HT-29 (cell line): ENCODE results near the gene C16orf96. TPM values are rescaled to one million over a fixed set of nuclear protein-coding genes. Genes with fewer than 3 reads are reported as not detected.

ENCODE experiments used
- DNase-seq: peaks from one replicate; pipeline ENCODE4 v3.0.0-alpha.2; 2015; ENCODE audit warnings: low spot score
- total RNA-seq: library from RNA; depleted of rRNA; stranded (reverse); fragments of >200 nt; shearing (Covaris generic); gene quantifications from 2 replicates; pipeline ENCODE4 v1.2.3, GENCODE V29; 2014

Gene C16orf96
- total RNA-seq, 1 experiment from 2014 or later = not detected

DNA sequence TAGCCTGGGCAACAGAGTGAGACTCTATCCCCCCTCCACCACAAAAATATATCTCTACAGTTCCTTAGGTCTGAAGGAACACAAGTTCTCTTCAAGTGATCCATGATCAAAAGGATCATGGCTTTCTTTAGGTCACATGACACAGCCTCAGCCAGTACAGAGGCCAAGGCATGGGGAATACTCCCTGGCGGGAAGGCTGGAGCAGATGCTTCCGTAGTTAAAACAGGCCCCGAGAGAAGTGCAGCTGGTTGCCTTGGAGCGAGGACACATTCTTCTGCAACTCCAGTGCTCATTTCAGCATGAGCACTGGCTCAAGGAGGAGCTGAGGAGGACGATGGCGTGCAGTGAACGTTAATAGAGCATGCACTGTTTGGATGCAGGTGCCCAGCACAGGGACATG is 31.1 kb upstream of the C16orf96 start:
- DNase-seq = no peak

DNA sequence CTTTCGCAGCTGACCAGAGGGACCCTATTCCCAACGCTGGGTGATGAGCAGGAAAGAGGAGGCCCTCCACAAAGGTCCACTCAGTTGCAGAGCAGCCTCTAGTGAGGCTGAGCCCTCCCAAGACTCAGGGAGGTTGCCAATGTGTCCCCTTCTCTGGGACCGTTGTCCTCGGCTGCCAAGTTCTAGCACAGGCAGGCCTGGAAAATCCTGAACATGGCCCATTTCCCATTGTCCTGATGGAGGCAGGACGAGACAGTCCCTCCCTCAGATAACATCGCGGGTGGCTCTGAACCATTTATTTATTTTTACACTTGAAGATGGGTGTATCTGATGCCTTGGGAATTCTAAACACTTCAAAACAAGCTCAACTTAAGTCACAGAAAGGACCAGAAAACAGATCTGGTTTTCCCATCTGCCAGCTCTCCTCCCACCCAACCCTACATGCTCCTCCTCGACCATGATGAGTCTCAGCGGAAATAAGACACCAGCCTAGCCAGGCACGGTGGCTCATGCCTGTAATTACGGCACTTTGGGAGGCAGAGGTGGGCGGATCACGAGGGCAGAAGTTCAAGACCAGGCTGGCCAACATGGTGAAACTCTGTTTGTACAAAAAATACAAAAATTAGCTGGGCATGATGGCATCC is 30.4 kb upstream of the C16orf96 start:
- DNase-seq = no peak

DNA sequence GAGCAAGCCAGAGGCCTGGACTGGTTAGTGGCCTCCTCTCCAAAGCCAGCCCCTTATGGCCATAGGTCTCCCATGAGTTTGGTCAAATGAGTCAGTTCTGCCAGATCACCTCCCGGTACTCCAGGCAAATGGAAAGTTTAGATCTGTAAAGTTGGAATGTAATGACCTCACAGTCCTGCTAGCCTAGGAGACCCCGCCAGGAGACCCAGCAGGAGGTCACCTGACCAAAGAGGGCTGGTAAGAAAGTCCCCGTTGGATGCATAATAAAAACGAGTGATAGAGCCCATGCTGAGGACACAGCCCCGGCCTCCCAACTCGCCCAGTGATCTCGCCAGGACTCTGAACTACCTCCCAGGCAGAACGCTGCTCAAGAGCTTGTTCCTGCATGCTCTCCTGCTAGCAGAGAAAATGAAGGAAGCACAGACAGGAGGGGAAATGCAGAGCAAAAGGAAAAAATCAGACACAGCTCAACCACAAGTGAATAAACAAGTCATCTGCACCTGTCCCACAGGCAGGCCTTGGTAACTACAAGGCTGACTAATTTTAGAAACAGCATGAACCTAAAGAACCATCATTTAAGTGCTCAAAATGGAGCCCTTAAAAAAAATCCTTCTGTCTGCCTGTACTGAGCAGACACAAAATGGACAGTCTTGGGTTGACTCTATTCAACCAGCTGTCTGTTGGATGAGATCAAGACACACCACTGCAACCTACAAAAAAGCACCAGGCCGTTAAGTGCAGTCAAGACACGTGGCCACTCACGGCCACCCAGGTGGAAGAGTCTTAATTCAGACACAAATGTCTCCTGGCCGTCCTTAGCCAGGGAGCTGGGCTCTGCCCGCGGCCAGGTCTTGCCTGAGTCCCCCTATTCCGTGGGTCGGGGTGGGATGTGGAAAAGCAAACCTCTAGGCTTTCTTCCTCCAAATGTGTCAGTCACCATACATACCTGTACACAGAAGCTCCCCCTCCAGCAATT is 26.8 kb upstream of the C16orf96 start:
- DNase-seq = no peak

GRCh38 chr16:4531811-4532210 is 24.3 kb upstream of the C16orf96 start:
- DNase-seq = no peak

GRCh38 chr16:4532238-4532637 is 23.9 kb upstream of the C16orf96 start:
- DNase-seq = no peak

DNA sequence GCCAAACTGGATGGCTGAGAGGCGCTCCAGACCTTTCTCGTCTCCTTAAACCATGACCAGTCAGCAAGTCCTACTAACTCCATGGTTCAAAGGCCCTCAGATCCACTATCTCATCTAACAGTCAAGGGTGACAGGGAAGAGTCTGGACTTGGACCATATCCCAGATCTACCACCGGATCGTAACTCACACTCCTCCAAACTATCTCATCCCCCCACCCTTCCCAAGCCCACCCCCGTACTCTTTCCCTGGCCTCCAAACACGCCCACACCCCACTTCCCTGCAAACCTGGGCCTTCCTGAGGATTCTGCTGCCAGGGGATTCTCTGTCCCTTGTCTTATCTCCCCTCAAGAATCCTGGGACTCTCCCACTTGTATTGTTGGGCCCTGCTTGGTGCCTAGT is 22.6 kb upstream of the C16orf96 start:
- DNase-seq = no peak

GRCh38 chr16:4534151-4534790 is 21.9 kb upstream of the C16orf96 start:
- DNase-seq = no peak

DNA sequence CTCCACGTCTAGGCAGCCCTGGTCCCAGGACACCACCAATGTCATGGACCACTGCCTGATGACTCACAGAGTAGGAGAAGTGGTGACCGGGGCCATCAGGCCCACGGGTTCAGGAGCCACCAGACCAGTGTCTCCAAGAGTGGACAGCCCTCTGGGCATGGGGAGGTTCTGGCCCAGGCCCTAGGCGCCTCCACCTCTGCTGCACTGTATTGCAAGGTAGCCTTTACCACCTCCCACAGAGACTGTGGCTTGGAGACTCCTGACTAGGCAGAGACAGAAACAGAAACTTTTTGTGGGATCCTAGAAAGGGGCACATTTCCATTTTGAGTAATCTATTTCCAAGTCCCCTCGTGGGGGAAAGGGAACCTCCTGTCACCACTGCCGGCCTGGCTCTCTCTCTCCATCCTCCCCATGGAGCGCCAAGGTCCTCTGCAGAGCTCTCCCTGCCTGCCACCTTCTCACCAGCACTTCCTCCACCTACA is 20.5 kb upstream of the C16orf96 start:
- no peak for DNase-seq

GRCh38 chr16:4536391-4537106 is 19.6 kb upstream of the C16orf96 start:
- no peak for DNase-seq

- no peak for DNase-seq
These were observed 18.5 kb upstream of the C16orf96 start for GRCh38 chr16:4537376-4538343.

GRCh38 chr16:4538350-4539235 is 17.5 kb upstream of the C16orf96 start, which contains the start of gene CDIP1:
TSS of gene CDIP1 (minus strand) at chr16:4538773. CDS start at chr16:4514130, 24,643 bp downstream.
- no peak for DNase-seq

- no peak for DNase-seq
These were observed 16.3 kb upstream of the C16orf96 start for GRCh38 chr16:4539716-4540284.

DNA sequence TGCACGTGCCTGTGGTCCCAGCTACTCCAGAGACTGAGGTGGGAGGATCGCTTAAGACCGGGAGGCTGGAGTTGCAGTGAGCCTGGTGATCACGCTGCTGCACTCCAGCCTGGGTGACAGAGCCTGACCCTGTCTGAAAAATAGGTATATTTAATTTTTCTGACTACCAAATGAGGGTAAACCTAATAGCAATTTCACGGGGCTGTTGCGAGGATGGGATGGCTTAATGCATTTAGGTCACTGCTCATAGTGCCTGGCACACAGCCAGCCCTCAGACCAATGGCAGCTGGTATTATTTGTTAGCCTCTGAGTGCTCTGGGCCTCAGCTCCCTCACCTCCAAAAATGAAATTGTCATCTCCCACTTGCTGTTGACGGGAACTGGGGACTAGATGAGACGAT is 11.7 kb upstream of the C16orf96 start:
- no peak for DNase-seq

DNA sequence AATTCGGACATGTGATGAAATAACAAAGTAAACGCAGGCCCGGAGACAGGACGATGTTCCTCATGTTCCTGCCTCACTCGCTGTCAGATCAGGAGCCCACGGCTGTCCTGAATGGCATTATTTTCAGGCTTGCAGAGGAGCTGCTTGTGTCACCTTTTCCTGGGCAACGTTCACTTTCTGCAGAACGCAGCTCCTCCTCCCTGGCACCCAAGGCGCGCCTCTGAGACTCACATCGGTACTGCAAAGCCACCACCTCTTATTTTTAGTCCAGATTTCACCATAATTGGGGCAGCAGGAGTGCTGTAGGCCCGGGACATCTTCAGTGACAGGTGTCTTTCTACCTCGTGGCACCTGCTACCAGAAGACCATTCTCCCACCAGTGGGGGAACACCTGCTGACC is 8.0 kb upstream of the C16orf96 start:
- no peak for DNase-seq

DNA sequence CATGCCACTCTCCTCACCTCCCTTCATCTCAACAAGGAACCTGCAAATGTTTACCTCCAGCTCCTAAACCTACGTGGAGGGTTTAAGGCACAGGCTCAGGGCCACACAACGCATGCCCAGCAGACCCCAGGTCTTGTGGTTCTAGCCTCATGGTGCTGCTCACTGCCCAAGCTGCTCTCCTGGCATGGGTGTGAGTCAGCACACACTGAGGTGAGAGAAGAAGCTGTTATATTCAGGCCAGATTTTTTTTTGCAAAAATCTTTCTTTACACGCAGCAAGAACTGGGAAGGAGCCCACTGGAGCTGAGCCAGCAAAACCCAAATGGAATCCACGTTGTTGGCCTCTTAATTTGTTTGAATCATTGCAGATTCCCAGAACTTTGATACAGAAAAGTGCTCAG is 5.5 kb upstream of the C16orf96 start:
- DNase-seq = no peak

GRCh38 chr16:4552541-4552940 is 3.6 kb upstream of the C16orf96 start:
- no peak for DNase-seq

DNA sequence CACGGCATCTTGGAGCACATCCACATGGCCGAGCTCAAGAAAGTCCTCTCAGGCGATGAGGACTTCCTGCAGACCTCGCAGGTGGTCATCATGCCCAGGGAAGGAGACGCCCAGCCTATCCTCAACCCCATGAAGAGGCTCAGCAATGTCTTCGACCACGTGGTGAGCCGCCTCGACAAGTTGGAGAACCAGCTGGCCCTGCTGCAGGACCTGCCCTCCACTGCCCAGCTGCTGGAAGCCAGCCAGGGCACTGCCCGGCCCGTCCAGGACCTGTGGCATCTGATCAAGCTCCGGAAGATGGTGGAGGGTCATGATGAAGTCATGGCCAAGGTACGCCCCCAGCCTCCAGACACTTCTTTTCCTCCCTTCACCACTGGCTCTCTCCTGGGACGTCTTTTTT is 440 bp downstream of the C16orf96 start:
- peak; percentile 30 for DNase-seq

GRCh38 chr16:4557973-4558372 is 1.8 kb downstream of the C16orf96 start:
- DNase-seq = no peak

GRCh38 chr16:4561596-4561995 is 5.5 kb downstream of the C16orf96 start:
- DNase-seq = no peak
